OCI-LY3 (cell line): ENCODE results near the gene MIB2.

Experiments
- CTCF ChIP-seq: fragments of 200-600, 300-600 bp; sonication (generic); IDR thresholded peaks from 2 replicates; pipeline ENCODE4 v1.5.1; 2014; ENCODE audit warnings: antibody characterized with exemption, low read length, low read depth
- EZH2phosphoT487 ChIP-seq: fragments of 200-600 bp; shearing (Covaris generic); IDR thresholded peaks from 2 replicates; pipeline ENCODE4 v1.6.1; 2018; ENCODE audit warnings: antibody characterized with exemption, mixed run types, low read depth

- TF ChIP-seq CTCF, result peak; percentile 77
- no peak for TF ChIP-seq EZH2phosphoT487
These were observed 63.5 kb downstream of the MIB2 start for GRCh38 chr1:1678581-1679380.
